Stimulated activated naive CD8-positive, alpha-beta T cell treated with anti-CD3 and anti-CD28 coated beads, Interleukin-15, Interleukin-2, amounts not matched to agents 100 ng/mL and 50 ng/mL, for 24 hours (primary cell): ENCODE measurements around the gene HMGA1.
"Not testable (repeated sequence)": the region's sequence is repeated elsewhere in the genome, so short reads cannot be mapped to it uniquely, and the experiment has no call there.

ENCODE experiments used
- H3K27ac Mint-ChIP-seq: one replicate; pipeline ENCODE4 v1.8.0; 2021; ENCODE audit warnings: mild to moderate bottlenecking, mixed read lengths
- H3K27me3 Mint-ChIP-seq: one replicate; pipeline ENCODE4 v1.8.0; 2021; ENCODE audit warnings: mixed read lengths
- H3K36me3 Mint-ChIP-seq: one replicate; pipeline ENCODE4 v1.8.0; 2021; ENCODE audit warnings: low read depth, mixed read lengths
- H3K4me1 Mint-ChIP-seq: one replicate; pipeline ENCODE4 v1.8.0; 2021; ENCODE audit warnings: low read depth, mixed read lengths
- H3K4me3 Mint-ChIP-seq: one replicate; pipeline ENCODE4 v1.8.0; 2021; ENCODE audit warnings: mild to moderate bottlenecking, mixed read lengths
- H3K9me3 Mint-ChIP-seq: one replicate; pipeline ENCODE4 v1.8.0; 2021; ENCODE audit warnings: mixed read lengths

Gene HMGA1

GRCh38 chr6:34259529-34260069, 22.9 kb downstream of the HMGA1 start:
- no peak overlapping the region for H3K27ac Mint-ChIP-seq
- H3K4me1 Mint-ChIP-seq: no peaks in the 10 kb centered on the region
- no peaks in the 10 kb centered on the region for H3K27me3 Mint-ChIP-seq
- no peak overlapping the region for H3K4me3 Mint-ChIP-seq
- peaks cover 9% of the 10 kb centered on the region for H3K9me3 Mint-ChIP-seq
- H3K36me3 Mint-ChIP-seq: peaks cover 6% of the 10 kb centered on the region

GRCh38 chr6:34260576-34261267, 24.0 kb downstream of the HMGA1 start:
- H3K36me3 Mint-ChIP-seq: peaks cover 6% of the 10 kb centered on the region
- H3K27me3 Mint-ChIP-seq: no peaks in the 10 kb centered on the region
- no peak overlapping the region for H3K4me3 Mint-ChIP-seq
- H3K27ac Mint-ChIP-seq: no peak overlapping the region
- peaks cover 9% of the 10 kb centered on the region for H3K9me3 Mint-ChIP-seq
- H3K4me1 Mint-ChIP-seq: peaks cover 3% of the 10 kb centered on the region

GRCh38 chr6:34263484-34263883, 26.8 kb downstream of the HMGA1 start:
- H3K27me3 Mint-ChIP-seq, H3K36me3 Mint-ChIP-seq, H3K9me3 Mint-ChIP-seq, H3K4me1 Mint-ChIP-seq, H3K27ac Mint-ChIP-seq, H3K4me3 Mint-ChIP-seq: not testable (repeated sequence)

GRCh38 chr6:34267746-34268145, 31.1 kb downstream of the HMGA1 start:
- Mint-ChIP-seq H3K4me3 (no peak overlapping the region), H3K27ac (no peak overlapping the region), H3K4me1 (peaks cover 12% of the 10 kb centered on the region), H3K9me3 (peaks cover 8% of the 10 kb centered on the region), H3K36me3 (peaks cover 5% of the 10 kb centered on the region), H3K27me3 (no peaks in the 10 kb centered on the region)

GRCh38 chr6:34269132-34269531, 32.5 kb downstream of the HMGA1 start:
- H3K4me1 Mint-ChIP-seq: peaks cover 19% of the 10 kb centered on the region
- H3K27ac Mint-ChIP-seq, H3K27me3 Mint-ChIP-seq, H3K9me3 Mint-ChIP-seq, H3K4me3 Mint-ChIP-seq, H3K36me3 Mint-ChIP-seq: not testable (repeated sequence)

GRCh38 chr6:34269658-34270341, 33.1 kb downstream of the HMGA1 start:
- not testable (repeated sequence) for H3K9me3 Mint-ChIP-seq, H3K4me3 Mint-ChIP-seq, H3K36me3 Mint-ChIP-seq, H3K27me3 Mint-ChIP-seq
- Mint-ChIP-seq H3K27ac (peak overlapping the region; percentile 32), H3K4me1 (peaks cover 19% of the 10 kb centered on the region)

- Mint-ChIP-seq H3K9me3 (no peaks in the 10 kb centered on the region), H3K27ac (no peak overlapping the region), H3K4me3 (no peak overlapping the region), H3K27me3 (no peaks in the 10 kb centered on the region), H3K4me1 (peaks cover 23% of the 10 kb centered on the region), H3K36me3 (no peaks in the 10 kb centered on the region)
These were observed 35.6 kb downstream of the HMGA1 start for GRCh38 chr6:34272013-34272926.

GRCh38 chr6:34273242-34273805, 36.7 kb downstream of the HMGA1 start:
- H3K27ac Mint-ChIP-seq: no peak overlapping the region
- H3K27me3 Mint-ChIP-seq: no peaks in the 10 kb centered on the region
- no peak overlapping the region for H3K4me3 Mint-ChIP-seq
- no peaks in the 10 kb centered on the region for H3K9me3 Mint-ChIP-seq
- H3K4me1 Mint-ChIP-seq: peaks cover 23% of the 10 kb centered on the region
- no peaks in the 10 kb centered on the region for H3K36me3 Mint-ChIP-seq

- H3K4me1 Mint-ChIP-seq: peaks cover 23% of the 10 kb centered on the region
- H3K4me3 Mint-ChIP-seq: no peak overlapping the region
- no peak overlapping the region for H3K27ac Mint-ChIP-seq
- peaks cover 5% of the 10 kb centered on the region for H3K36me3 Mint-ChIP-seq
- no peaks in the 10 kb centered on the region for H3K9me3 Mint-ChIP-seq
- no peaks in the 10 kb centered on the region for H3K27me3 Mint-ChIP-seq
These were observed 37.5 kb downstream of the HMGA1 start for GRCh38 chr6:34274129-34274528.

GRCh38 chr6:34275128-34275804, 38.6 kb downstream of the HMGA1 start:
- H3K27ac Mint-ChIP-seq: no peak overlapping the region
- H3K36me3 Mint-ChIP-seq: peaks cover 15% of the 10 kb centered on the region
- H3K4me3 Mint-ChIP-seq: no peak overlapping the region
- H3K9me3 Mint-ChIP-seq: no peaks in the 10 kb centered on the region
- no peaks in the 10 kb centered on the region for H3K27me3 Mint-ChIP-seq
- H3K4me1 Mint-ChIP-seq: peaks cover 18% of the 10 kb centered on the region

- Mint-ChIP-seq H3K9me3 (no peaks in the 10 kb centered on the region), H3K36me3 (peaks cover 23% of the 10 kb centered on the region), H3K4me1 (peaks cover 18% of the 10 kb centered on the region), H3K27ac (no peak overlapping the region), H3K27me3 (no peaks in the 10 kb centered on the region), H3K4me3 (no peak overlapping the region)
These were observed 39.5 kb downstream of the HMGA1 start for GRCh38 chr6:34276191-34276590.

- Mint-ChIP-seq H3K4me1 (peaks cover 18% of the 10 kb centered on the region), H3K27ac (no peak overlapping the region), H3K4me3 (no peak overlapping the region), H3K27me3 (no peaks in the 10 kb centered on the region), H3K9me3 (no peaks in the 10 kb centered on the region), H3K36me3 (peaks cover 31% of the 10 kb centered on the region)
These were observed 40.4 kb downstream of the HMGA1 start for GRCh38 chr6:34276881-34277762.

GRCh38 chr6:34277763-34278112, 41.1 kb downstream of the HMGA1 start:
- Mint-ChIP-seq H3K9me3 (no peaks in the 10 kb centered on the region), H3K27me3 (no peaks in the 10 kb centered on the region), H3K36me3 (peaks cover 37% of the 10 kb centered on the region), H3K4me3 (no peak overlapping the region), H3K4me1 (peaks cover 14% of the 10 kb centered on the region), H3K27ac (no peak overlapping the region)
